ENCODE results near the gene ERCC6.
A peak's percentile ranks its signal among the peaks of the same experiment; 100 is the strongest.

- TF ChIP-seq CTCF (IDR thresholded peaks at IDR 0.05) (peak in 1 of 4 experiments; percentile 5), POLR2A (IDR thresholded peaks at IDR 0.05) (no peak)
Observed at GRCh38 chr10:49539320-49539885, 482 bp upstream of the ERCC6 start.
